Measurements from ENCODE around the gene APPL2.

DNA sequence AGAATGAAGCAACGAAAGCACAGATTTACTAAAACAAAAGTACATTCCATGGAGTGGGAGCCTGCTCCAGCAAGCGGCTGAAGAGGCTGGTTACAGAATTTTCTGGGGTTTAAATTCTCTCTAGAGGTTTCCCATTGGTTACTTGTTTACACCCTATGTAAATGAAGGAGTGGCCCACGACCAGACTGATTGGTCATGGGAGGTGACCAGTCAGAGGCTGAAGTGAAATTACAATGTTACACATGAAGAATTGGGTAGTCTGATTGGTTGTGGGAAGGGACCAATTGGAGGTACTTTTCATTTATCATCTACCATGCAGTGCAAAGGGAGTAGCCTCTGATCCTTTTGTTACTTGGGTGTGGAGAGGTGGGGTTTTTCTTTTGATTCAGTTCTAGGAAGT is 36.2 kb upstream of the APPL2 start:
- TF ChIP-seq, protein P1, sequence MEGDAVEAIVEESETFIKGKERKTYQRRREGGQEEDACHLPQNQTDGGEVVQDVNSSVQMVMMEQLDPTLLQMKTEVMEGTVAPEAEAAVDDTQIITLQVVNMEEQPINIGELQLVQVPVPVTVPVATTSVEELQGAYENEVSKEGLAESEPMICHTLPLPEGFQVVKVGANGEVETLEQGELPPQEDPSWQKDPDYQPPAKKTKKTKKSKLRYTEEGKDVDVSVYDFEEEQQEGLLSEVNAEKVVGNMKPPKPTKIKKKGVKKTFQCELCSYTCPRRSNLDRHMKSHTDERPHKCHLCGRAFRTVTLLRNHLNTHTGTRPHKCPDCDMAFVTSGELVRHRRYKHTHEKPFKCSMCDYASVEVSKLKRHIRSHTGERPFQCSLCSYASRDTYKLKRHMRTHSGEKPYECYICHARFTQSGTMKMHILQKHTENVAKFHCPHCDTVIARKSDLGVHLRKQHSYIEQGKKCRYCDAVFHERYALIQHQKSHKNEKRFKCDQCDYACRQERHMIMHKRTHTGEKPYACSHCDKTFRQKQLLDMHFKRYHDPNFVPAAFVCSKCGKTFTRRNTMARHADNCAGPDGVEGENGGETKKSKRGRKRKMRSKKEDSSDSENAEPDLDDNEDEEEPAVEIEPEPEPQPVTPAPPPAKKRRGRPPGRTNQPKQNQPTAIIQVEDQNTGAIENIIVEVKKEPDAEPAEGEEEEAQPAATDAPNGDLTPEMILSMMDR (IDR thresholded peaks at IDR 0.05; ENCODE audit: low read depth, low read length, poor library complexity, severe bottlenecking), result no peak
- no peak for TF ChIP-seq EZH2phosphoT487 (IDR thresholded peaks at IDR 0.05; ENCODE audit: borderline replicate concordance, low read length)

Data from DOHH2 (cell line).